GM18861 (cell line): ENCODE measurements around the gene MDM2.

ENCODE experiments used
- ATAC-seq: cut with Tn5 transposase; IDR thresholded peaks from one replicate; pipeline ENCODE4 v1.9.1; 2021; ENCODE audit not compliant: unreplicated experiment

The MDM2 gene

DNA sequence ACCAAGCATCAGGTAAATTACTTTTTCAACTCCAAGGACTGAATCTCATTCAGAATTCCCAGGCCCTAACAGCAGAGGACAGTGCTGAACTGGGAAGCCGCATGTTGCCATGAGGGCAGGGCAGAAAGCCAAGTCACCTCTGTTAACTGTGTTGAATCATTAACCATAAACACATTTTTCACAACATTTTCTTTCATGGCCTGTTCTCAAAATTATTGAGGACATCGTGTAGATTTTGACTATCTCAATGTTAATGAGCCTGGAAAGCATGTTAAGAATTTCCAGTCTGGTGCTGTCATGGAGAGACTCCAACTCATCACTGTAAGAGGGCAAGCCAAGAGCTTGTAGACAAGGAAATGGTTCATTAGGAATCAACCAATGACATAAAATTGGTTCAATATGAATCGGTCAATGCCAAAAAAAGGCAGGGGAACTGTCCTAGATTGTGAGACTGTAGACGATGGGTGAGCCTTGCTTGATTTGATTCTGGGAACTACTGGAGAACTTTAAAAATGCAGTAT, 91.3 kb downstream of the MDM2 start:
- no peak for ATAC-seq

- ATAC-seq, result no peak
These were observed 92.3 kb downstream of the MDM2 start for GRCh38 chr12:68900241-68900640.
